HG02642 (cell line): Measurements from ENCODE around the gene SEZ6L.

Experiments used
- ATAC-seq: cut with Tn5 transposase; IDR thresholded peaks from one replicate; pipeline ENCODE4 v1.9.1; 2021; ENCODE audit warnings: mild to moderate bottlenecking; ENCODE audit not compliant: unreplicated experiment, poor library complexity

SEZ6L gene

DNA sequence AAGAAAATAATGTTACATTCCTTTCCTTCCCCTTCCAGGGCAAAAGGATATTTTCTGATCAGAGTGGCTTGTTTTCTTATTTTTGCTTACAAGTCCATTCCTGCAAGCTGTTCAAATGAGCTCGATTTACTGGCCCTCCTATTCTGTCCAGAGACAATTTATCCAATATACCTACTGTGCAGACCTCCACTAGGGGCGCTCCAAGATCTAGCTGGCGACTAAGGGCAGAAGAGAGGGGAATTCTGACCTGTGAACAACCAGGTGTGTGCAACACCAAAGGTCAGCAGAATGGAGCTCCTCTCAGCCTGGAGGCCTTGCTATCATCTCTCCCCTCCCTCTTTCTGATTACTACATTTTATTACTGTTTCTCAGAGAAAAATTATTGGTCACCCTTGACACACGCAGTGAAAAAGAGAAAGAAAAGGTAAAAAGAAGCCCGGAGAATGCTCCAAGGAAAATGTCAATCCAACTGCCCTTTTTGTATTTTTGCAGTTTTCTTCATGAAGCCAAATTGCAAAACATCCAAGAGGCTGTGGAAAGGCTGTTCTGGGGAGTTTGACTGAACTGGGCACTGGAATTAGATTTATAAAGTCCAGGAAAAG is 3.2 kb downstream of the SEZ6L start:
- no peak for ATAC-seq

DNA sequence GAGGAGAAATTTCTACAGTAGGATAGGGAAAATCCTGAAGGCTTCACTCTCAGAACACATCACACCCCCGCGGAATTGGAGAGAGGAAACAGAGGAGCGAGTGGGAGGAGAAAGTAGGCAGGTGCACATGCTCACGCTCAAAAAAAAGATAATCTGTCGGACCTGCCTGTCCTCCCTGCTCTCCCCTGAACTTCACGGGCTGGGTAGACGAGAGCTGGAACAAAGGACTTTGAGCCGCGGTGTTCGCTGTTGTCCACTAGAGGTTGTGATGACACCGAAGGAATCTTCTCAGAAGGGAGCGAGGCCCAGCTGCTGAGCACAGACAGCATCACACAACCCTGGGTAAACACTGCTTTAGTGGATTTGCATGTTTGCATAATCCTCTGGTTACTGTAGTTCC is 5.0 kb downstream of the SEZ6L start:
- ATAC-seq, result no peak

DNA sequence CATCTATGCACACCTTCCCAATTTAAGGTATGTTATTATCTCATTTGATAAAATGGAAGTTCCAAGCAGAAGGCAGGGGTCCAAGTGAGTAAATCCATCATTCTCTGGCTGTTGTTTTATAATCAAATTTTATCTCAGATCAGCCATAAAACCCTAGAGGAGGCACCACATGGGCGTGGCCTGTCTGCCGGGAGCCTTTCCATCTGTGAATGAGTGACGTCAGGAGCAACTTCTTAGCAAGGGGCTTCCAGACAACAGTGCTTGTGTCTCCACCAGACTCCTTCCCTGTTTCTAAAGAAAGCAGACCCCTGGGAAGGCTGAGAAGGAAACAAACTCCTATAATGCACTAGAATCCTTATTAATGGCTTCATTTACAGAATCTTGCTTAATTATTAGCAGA is 13.5 kb downstream of the SEZ6L start:
- ATAC-seq, result no peak

DNA sequence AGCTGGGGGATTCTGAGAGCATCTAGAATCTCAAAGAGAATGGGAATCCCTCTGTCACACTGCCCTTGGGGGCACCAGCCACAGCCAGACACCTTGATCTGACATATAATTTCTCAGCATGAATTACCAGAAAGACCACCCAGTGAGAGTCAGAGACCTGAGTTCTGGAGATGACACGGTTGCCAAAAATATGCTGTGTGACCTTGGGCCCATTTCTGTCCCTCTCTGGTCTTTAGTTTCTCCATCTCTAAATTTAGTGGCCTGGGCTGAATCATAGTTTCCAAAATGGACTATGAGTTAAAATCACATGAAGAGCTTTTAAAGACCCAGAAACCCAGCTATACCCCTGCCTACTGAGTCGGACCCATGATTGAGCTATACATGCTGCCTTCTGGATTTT is 15.9 kb downstream of the SEZ6L start:
- ATAC-seq, result no peak

DNA sequence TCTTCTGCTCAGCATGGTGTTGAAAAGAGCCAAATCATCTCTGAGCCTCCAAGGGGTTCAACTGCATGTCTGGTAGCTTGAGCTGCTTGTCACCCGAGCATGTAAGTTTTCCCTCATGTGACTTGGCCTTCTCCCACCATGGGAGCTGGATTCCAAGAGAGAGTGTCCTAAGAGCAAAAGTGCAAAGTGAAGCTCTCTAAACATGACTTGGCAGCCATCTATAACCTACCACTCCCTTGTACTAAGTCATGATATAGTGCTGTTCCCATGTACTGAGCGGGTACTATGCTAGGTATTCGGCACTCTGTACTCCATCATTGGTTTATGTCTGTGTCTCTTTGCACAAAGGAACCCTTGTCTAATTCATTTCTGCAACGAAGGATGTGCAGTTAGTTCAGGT is 19.1 kb downstream of the SEZ6L start:
- no peak for ATAC-seq

DNA sequence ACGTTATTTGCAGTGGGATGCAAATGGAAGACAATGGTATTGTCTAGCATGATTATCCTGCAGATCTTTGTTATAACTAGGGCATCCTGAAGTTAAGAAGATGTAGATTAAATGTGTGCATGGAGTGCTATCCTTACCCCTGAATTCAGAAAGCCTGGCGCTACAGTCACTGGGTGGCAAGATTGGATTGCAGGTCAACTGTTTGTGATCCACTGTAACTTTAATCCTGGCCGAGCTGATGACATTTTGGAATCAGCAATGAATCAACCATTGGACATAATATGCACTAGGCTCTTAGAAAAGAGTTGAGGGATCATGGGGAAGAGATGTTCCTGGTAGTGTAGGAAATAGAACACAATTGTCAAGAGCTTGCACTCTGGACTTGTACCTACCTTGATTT is 25.1 kb downstream of the SEZ6L start:
- ATAC-seq, result no peak

DNA sequence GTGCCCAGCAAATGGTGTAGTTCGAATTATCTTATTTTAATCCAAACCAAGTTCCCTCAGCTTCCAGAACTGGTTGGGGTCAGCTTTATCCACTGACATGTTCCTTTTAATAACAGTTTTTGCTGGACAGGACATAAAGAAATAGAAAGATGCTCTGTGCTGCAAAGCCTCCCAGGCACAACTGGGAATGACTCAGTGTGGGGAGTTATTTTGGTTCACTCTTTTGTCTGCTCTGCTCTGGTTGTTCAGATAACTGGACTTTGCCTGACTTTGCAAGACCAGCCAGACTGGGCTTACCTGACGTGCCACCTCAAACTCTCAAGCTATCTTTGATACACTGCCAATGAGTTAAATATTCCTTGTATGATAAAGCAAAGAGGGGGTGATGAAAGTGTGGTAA is 25.6 kb downstream of the SEZ6L start:
- ATAC-seq, result no peak

DNA sequence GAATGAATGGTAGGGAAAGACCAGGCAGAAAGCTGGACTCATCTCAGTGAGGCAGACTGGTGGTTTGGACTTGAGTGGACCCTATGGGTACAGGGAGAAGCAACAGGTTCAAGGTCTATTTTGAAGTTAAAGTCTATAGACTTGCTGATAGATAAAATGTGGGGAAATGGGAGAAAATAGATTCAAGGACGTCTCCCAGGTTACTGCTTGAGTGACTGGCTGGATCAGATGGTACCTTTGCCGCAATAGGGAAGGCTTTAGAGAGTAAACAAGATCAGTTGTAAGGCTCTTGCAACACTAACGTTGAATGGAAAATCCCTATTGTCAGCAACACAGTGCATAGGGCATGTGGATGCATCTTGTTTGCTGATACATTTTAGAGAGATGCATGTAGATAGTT is 27.4 kb downstream of the SEZ6L start:
- no peak for ATAC-seq

DNA sequence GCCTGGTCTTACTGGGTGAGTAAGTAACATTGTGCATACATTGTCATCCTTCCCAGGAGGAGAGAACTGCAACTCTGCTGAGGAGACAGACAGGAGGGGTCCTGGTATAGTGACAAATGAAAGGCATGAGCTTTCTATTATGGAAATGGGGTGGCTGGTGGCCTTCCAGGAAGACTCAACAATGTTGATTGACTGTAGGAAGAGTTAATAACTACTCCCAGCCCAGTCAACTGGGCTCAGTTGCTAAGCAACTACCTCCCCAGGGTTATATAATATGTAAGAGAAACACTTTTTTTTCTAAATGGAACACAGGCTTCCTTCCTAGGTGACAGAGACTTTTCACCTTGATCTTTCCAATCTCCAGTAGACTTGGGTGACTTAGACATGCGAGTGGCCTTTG is 28.2 kb downstream of the SEZ6L start:
- ATAC-seq, result no peak

DNA sequence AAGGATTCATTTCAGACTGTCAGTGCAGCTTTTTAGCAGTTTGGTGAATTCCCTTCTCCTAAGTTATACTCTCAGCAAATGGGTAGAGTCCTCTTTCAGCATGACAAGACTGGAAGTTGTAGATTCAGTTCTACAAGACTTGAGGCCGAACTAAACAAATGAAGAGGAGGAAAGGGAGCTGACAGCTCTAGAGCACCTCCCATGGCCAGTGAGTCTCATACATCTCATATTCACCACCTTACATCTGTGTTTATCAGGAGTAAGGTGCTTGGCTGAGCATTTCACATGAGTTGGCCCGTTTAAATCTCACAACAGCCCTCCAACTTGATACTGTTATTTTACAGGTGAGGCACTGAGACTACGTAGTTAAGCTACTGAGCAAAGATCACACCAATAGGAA is 30.4 kb downstream of the SEZ6L start:
- ATAC-seq, result no peak

DNA sequence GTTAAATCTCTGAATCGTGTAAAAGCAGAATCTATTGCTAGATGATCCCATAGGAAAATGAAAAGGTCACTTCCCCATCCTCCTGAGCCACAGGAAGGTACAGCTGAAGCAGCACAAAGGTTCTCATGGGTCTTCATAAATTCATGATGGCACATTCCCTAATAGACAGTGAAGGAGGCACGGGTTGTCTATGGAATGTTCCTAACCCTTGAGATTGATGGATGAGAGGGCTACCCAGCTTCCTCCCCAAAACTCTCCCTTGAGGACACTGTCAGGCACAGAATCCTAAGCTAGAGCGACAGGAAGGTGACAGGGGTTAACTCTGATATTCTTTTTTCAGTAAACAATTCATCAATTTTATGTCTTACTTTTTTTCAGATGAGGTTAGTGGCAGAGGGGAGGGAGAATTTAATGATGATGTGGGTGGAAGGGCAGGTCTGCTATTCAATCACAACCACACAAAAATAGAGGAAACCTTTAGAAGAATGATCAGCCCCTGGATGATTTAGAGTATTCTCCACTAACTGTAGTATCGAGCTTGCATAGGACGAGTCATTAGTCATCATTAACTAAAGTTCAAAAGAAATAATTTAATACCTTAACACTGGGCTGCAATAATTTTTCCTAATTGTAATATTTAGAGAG is 33.1 kb downstream of the SEZ6L start:
- no peak for ATAC-seq

DNA sequence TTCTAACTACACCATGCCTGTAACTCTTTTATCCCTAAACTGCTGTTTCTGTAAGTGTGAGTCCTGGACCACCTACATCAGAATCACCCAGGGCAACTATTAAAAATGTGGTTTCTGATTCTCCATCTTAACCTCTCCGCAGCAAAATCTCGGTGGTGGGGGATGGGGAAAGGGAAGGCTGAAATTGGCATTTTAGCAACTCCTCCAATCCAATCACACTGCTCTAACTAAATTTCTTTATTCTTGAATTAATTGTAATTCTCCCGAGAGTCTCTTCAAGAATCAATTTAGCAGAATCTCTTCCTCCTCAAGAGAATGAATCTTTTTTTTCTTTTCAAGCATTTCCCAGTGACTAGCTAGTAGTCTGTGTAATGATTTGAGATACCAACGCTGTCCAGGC is 36.2 kb downstream of the SEZ6L start:
- no peak for ATAC-seq

DNA sequence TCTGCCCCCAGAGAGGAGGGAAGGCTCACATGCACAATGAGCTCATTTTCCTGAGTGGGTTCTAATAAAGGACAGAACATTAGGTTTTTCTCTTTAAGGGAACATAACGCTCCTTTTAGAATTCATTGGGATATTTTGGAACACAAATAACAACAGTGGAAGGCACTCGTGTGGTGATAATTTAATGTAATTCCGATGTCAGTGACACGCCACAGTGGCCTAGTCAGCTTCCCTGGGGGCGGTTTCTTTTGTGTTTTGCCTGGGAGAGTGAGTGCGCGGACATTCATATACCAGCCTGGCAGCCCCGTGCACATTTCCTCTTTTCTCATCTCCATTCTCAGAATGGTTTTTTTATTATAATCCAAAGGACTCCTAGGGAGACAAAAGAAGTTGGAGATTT is 41.1 kb downstream of the SEZ6L start:
- no peak for ATAC-seq

DNA sequence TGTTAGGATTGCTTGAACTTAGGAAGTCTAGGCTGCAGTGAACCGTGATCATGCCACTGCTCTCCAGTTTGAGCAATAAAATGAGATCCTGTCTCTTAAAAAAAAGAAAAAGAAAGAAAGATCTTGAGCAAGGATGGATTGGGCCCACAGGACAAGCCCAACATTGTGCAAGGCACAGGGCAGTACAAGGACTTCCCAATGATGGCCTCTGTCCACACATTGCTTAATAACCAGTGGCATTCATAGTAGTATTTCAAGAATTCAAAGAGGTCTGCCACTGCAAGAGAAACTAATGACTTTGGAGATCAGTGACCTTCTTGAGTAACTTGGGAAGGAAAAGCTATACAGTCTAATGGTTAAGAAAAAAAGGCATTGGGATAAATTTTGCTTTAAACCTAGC is 44.6 kb downstream of the SEZ6L start:
- ATAC-seq, result no peak

DNA sequence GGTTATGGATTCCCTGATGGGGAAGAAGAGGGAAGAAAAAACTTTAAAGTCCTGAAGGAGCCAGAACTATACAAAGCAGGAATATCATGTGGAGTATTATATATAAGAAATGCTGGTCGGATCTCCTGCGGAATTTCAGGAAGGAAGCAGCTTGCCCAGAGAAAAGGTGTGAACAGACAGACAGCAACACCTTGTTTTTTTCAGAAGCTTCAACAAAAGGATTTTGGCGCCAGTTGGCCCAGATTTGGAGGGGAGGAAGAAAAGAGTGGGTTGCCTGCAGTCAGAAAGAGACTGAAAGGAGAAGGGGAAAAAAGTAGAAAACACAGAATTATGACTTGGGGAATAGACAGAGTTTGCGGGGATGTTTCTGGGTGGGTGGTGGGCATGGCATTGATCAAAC is 45.2 kb downstream of the SEZ6L start:
- no peak for ATAC-seq

DNA sequence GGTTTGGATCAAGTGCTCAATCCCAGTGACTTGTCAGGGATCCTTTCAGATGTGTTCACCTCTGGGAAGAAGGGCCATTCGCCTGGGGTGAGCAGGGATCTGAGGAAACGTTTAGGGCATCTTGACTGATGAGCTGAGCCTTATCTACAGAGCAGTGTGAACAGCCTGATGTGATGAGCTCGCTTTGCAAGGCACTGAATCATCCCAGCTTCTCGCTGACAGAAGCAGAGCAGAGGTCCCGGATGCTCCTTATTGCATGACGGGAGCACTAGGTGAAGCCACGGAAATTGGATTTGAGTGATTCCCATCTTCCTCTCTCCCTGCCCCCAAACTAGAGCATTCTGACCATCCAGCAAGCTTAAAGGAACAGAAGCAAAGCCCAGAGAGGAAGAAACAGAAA is 46.5 kb downstream of the SEZ6L start:
- ATAC-seq, result no peak

DNA sequence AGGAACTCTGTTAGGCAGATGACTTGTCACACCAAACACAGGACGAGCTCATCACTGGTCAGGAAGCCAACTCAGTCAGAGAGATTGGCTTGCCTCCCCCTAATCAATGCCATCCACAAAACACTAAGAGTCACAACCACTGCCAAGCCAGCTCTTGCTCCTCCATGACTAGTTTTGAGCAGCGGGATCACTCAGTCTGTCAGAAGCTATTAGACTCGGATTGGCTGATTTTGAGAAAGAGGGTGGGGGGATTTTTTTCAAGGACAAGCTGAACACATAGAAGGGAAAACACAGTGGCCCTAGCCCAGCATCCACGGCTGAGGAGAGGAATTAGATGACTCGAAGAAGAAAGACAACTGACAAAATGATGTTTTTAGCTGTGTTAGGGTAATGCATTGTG is 55.9 kb downstream of the SEZ6L start:
- no peak for ATAC-seq

DNA sequence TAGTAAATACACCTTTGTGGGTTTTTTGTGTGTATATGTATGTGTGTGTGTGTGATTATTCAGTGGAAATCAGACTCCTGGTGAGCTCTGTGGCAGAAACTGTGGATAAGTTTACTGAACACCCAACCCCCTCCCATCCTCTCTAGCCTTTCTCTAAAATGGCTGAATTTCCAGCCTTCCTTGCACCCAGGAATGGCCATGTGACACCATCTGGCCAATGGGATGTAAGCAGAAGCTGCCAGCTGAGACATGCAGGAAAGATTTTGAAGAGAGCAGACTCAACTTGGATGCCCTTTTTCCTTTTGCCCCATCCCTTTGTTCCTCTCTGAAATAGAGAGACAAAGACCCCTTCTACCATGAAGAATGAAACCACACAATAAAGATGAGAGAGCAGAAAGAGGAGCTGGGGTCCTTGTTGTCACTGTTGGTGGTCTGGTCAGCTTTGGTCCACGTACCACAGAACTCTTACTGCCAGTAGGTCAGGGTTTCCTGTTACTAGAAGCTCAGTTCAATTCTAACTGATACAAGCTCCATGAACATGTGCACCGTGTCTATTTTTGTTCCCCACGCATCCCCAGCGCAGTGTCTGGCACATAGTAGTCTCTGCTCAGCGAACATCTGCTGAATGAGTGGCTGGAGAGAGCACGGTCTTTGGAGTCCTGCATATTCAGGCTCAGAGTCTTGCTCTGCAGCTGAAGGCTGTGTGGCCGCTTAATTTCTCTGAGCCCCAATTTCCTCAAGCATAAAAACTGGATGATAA is 57.5 kb downstream of the SEZ6L start:
- no peak for ATAC-seq

DNA sequence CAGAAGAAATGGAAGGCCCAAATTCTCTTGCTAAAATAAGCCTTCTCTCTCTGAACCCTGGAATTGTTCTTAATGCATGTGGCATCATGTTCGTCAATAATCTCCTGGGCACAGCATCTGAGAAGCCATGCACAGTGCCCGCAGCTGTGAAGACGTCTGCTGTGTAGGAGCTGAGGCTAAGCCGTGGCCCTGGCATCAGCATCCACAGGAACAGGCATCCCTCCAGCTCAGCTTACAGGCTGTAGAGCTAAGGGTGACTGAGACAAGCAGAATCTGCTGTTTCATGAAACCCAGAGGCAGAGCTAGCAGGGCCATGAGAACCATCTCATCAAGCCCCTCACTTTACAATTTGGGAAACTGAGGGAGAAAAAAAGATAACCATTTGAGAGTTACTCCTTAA is 60.6 kb downstream of the SEZ6L start:
- ATAC-seq, result no peak

DNA sequence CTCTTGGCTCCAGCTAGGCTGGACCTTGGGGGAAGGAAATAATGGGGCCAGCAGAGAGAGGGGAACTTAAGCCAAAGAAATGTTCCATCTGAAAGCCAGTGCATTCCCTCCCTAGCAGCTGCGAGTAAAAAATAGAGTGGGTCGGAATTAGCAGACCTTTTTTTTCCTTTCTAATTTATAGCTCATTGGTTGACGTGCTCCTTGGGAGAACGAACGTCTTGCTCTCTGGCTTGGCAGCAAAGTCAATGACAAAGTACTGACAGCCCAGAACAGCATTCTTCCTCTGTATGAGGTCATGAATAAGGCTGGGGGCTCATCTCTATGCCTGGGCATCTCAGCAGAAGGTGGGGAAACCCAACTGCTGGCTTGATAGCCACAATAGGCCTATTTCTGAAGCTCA is 65.0 kb downstream of the SEZ6L start:
- ATAC-seq, result no peak

DNA sequence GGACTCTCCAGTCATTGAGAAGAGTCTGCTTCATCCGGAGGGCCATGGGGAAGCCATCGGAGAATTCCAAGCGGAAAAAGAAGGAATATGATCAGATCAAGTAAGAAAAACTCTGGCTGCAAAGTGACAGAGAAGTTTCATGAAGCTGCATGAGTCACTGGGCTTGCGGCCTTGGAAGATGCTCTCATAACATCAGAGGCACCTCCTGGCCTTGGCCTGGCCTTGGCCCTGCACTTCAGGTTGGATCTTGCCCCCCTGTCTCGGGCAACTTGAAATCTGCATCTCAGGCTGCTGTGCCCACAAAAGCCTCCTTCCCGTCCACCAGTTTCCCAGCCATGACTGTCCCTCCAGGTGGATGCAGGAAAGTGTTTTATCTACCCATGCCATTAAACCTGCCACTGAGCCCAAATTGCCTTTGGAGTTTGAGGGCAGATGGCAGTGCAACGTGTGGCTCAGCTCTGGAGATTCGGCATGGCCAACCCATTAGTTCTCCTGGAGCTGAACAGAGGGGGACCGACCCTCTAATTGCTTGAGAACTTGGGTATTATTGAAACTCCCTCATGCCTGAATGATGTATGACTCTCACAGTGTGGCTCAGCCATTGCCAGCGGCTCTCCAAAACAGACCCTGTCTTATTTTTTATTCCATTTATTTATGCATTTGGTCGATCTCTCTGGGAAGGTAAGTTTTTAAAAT is 66.7 kb downstream of the SEZ6L start:
- no peak for ATAC-seq
